Loucy (cell line): Measurements from ENCODE around the gene HSPA12A.

Experiments used
- H2AFZ ChIP-seq: fragments of 200-600 bp; sonication (generic); 2 replicates; pipeline ENCODE4 v1.6.0; 2016; ENCODE audit warnings: antibody characterized with exemption, mild to moderate bottlenecking, low read length, moderate library complexity
- H3F3A ChIP-seq: fragments of 200-600 bp; 2 replicates; pipeline ENCODE4 v1.6.0; 2016; ENCODE audit warnings: antibody characterized with exemption, low read depth, mild to moderate bottlenecking
- H3K27me3 ChIP-seq: fragments of 200-600 bp; sonication (generic); 2 replicates; pipeline ENCODE4 v1.6.1; 2014; ENCODE audit warnings: low read length, mild to moderate bottlenecking; ENCODE audit not compliant: insufficient read depth, poor library complexity, severe bottlenecking
- H3K36me3 ChIP-seq: fragments of 200-600 bp; sonication (generic); 2 replicates; pipeline ENCODE4 v1.6.1; 2016; ENCODE audit warnings: low read length; ENCODE audit not compliant: insufficient read depth
- H3K4me1 ChIP-seq: fragments of 200-600 bp; sonication (generic); 2 replicates; pipeline ENCODE4 v1.5.1; 2014; ENCODE audit warnings: low read length, mild to moderate bottlenecking; ENCODE audit not compliant: insufficient read depth, poor library complexity, severe bottlenecking
- H3K4me2 ChIP-seq: fragments of 200-600 bp; sonication (generic); 2 replicates; pipeline ENCODE4 v1.6.0; 2014; ENCODE audit warnings: antibody characterized with exemption, low read length, low read depth, mild to moderate bottlenecking; ENCODE audit not compliant: poor library complexity, severe bottlenecking
- H3K4me3 ChIP-seq: fragments of 200-600 bp; sonication (generic); 2 replicates; pipeline ENCODE4 v1.5.1; 2014; ENCODE audit warnings: low read length, mild to moderate bottlenecking, mixed read lengths; ENCODE audit not compliant: poor library complexity, severe bottlenecking
- H3K79me2 ChIP-seq: fragments of 200-600 bp; sonication (generic); 2 replicates; pipeline ENCODE4 v1.6.1; 2014; ENCODE audit warnings: low read length; ENCODE audit not compliant: insufficient read depth
- H3K9ac ChIP-seq: fragments of 200-600 bp; sonication (generic); 2 replicates; pipeline ENCODE4 v1.6.0; 2014; ENCODE audit warnings: mild to moderate bottlenecking, low read depth, low read length, moderate library complexity; ENCODE audit not compliant: poor library complexity, severe bottlenecking
- H3K9me2 ChIP-seq: fragments of 200-600 bp; sonication (generic); replicated peaks from 2 replicates; pipeline ENCODE4 v1.6.1; 2016; ENCODE audit warnings: low read depth, low read length, mixed read lengths
- H3K9me3 ChIP-seq: fragments of 200-600 bp; sonication (generic); 2 replicates; pipeline ENCODE4 v1.6.1; 2014; ENCODE audit warnings: mild to moderate bottlenecking, antibody characterized with exemption, low read length, low read depth; ENCODE audit not compliant: insufficient read depth
- H4K20me1 ChIP-seq: fragments of 200-600 bp; sonication (generic); 2 replicates; pipeline ENCODE4 v1.6.0; 2014; ENCODE audit warnings: antibody characterized with exemption, low read length, mild to moderate bottlenecking; ENCODE audit not compliant: insufficient read depth, poor library complexity, severe bottlenecking
- CTCF ChIP-seq: fragments of 200-600 bp; sonication (generic); conservative IDR thresholded peaks from 2 replicates; pipeline ENCODE4 v1.5.1; 2014; ENCODE audit warnings: mild to moderate bottlenecking, antibody characterized with exemption, low read length
- EZH2phosphoT487 ChIP-seq: fragments of 200-600 bp; IDR thresholded peaks from 2 replicates; pipeline ENCODE4 v1.6.1; 2018; ENCODE audit warnings: antibody characterized with exemption, mild to moderate bottlenecking, moderate library complexity, borderline replicate concordance

The HSPA12A gene

DNA sequence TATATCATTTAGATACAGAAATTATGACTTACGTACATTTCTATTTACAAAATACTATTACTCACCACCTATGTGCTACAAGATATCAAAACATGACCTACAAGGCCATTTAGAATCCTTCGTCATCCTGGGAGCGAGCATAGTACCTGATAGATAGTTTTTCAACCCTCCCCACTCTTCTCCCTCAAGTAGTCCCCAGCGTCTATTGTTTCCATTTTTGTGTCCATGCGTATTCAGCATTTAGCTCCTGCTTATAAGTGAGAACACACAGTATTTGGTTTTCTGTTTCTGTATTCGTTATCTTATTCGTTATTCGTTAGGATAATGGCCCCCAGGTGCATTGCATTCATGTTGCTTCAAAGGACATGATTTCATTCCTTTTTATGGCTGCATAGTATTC is 93.5 kb downstream of the HSPA12A start:
- no peak overlapping the region for H3K4me3 ChIP-seq
- no peaks in the 10 kb centered on the region for H3K4me1 ChIP-seq
- H3F3A ChIP-seq: no peaks in the 10 kb centered on the region
- H3K9me2 ChIP-seq: no peaks in the 10 kb centered on the region
- no peaks in the 10 kb centered on the region for H3K36me3 ChIP-seq
- H2AFZ ChIP-seq: no peak overlapping the region
- H3K9me3 ChIP-seq: no peaks in the 10 kb centered on the region
- H3K9ac ChIP-seq: no peak overlapping the region
- no peaks in the 10 kb centered on the region for H4K20me1 ChIP-seq
- TF ChIP-seq CTCF (no peak), EZH2phosphoT487 (no peak)
- H3K4me2 ChIP-seq: no peak overlapping the region
- H3K79me2 ChIP-seq: no peaks in the 10 kb centered on the region
- no peaks in the 10 kb centered on the region for H3K27me3 ChIP-seq

GRCh38 chr10:116646502-116646901 is 95.9 kb downstream of the HSPA12A start:
- Histone ChIP-seq H4K20me1 (no peaks in the 10 kb centered on the region), H3K9me2 (no peaks in the 10 kb centered on the region), H3F3A (no peaks in the 10 kb centered on the region), H2AFZ (no peak overlapping the region), H3K27me3 (no peaks in the 10 kb centered on the region), H3K9me3 (no peaks in the 10 kb centered on the region), H3K4me1 (no peaks in the 10 kb centered on the region), H3K4me3 (no peak overlapping the region), H3K79me2 (no peaks in the 10 kb centered on the region), H3K9ac (no peak overlapping the region), H3K36me3 (no peaks in the 10 kb centered on the region), H3K4me2 (no peak overlapping the region)
- no peak for TF ChIP-seq EZH2phosphoT487
- TF ChIP-seq CTCF: no peak

- no peak overlapping the region for H3K9ac ChIP-seq
- H3K4me2 ChIP-seq: no peak overlapping the region
- H3K9me2 ChIP-seq: no peaks in the 10 kb centered on the region
- H3K36me3 ChIP-seq: no peaks in the 10 kb centered on the region
- H4K20me1 ChIP-seq: no peaks in the 10 kb centered on the region
- H3K79me2 ChIP-seq: no peaks in the 10 kb centered on the region
- peaks cover 10% of the 10 kb centered on the region for H3K4me1 ChIP-seq
- peaks cover 28% of the 10 kb centered on the region for H3K27me3 ChIP-seq
- TF ChIP-seq CTCF (no peak), EZH2phosphoT487 (no peak)
- H3F3A ChIP-seq: no peaks in the 10 kb centered on the region
- H2AFZ ChIP-seq: no peak overlapping the region
- no peaks in the 10 kb centered on the region for H3K9me3 ChIP-seq
- H3K4me3 ChIP-seq: no peak overlapping the region
Measured at GRCh38 chr10:116637830-116638229, 104.5 kb downstream of the HSPA12A start.
